Esophagus squamous epithelium (tissue), 4 donors: ENCODE measurements around the gene SLC9A1.

Source experiments
- CTCF ChIP-seq, 6 experiments: fragments of 450-650 bp in 4 of 6; fragments of 200-600 bp in 2 of 6; sonication (generic) in 2 of 6; IDR thresholded peaks; one replicate each; pipeline ENCODE4 v1.5.1; 2016 to 2019; ENCODE audit warnings: antibody characterized with exemption in 6 of 6, mild to moderate bottlenecking in 4 of 6, moderate library complexity in 4 of 6
- POLR2A ChIP-seq, 4 donors: fragments of 450-650 bp; IDR thresholded peaks; one replicate each; pipeline ENCODE4 v1.6.1; 2017; ENCODE audit warnings: antibody characterized with exemption in 4 of 4, mild to moderate bottlenecking in 4 of 4, moderate library complexity in 3 of 4

DNA sequence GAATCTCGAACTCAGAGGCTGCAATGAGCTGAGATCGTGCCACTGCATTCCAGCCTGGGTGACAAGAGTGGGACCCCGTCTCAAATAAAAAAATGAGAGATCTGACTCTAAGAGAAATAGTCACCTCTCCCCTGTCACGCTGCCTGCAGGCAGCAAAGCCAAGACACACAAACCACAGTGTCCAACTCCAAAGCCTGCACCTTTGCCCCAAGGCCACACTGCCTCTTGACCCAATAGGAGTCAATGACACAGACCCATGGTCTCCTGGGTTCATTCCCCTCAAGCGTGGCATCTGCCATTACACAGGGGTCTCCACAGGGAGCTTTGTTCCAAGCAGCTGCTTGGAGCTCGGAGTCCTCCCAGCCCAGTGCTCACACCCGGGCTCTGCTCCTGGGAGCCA lies 46.3 kb downstream of the SLC9A1 start:
- TF ChIP-seq CTCF (IDR thresholded peaks at IDR 0.05) (no peak), POLR2A (IDR thresholded peaks at IDR 0.05) (no peak)
